SIG-M5 (cell line): Measurements from ENCODE around the gene GRIA4.
"Not testable (repeated sequence)": the region's sequence is repeated elsewhere in the genome, so short reads cannot be mapped to it uniquely, and the experiment has no call there.

Experiments
- DNase-seq: peaks from one replicate; lab custom pipeline; 2025; lab: John Stamatoyannopoulos, UW

The GRIA4 gene

GRCh38 chr11:105862736-105863367, 253.0 kb downstream of the GRIA4 start:
- DNase-seq, result no peak

GRCh38 chr11:105863523-105863922, 253.7 kb downstream of the GRIA4 start:
- DNase-seq, result no peak

GRCh38 chr11:105867742-105868141, 257.9 kb downstream of the GRIA4 start:
- no peak for DNase-seq

GRCh38 chr11:105868762-105869285, 259.0 kb downstream of the GRIA4 start:
- DNase-seq, result no peak

GRCh38 chr11:105870516-105871113, 260.7 kb downstream of the GRIA4 start:
- DNase-seq, result no peak

- no peak for DNase-seq
Measured at GRCh38 chr11:105878510-105878909, 268.6 kb downstream of the GRIA4 start.

GRCh38 chr11:105878927-105879326, 269.1 kb downstream of the GRIA4 start:
- DNase-seq, result not testable (repeated sequence)

- DNase-seq, result no peak
Measured at GRCh38 chr11:105881027-105881426, 271.2 kb downstream of the GRIA4 start.

GRCh38 chr11:105884436-105884835, 274.6 kb downstream of the GRIA4 start:
- DNase-seq, result no peak

- no peak for DNase-seq
Measured at GRCh38 chr11:105891685-105892084, 281.8 kb downstream of the GRIA4 start.

- DNase-seq, result no peak
Measured at GRCh38 chr11:105897161-105897560, 287.3 kb downstream of the GRIA4 start.

- no peak for DNase-seq
Measured at GRCh38 chr11:105899772-105900171, 289.9 kb downstream of the GRIA4 start.

- DNase-seq, result no peak
Measured at GRCh38 chr11:105900515-105901035, 290.7 kb downstream of the GRIA4 start.

- no peak for DNase-seq
Measured at GRCh38 chr11:105903113-105903512, 293.2 kb downstream of the GRIA4 start.

- DNase-seq, result no peak
Measured at GRCh38 chr11:105906517-105906916, 296.6 kb downstream of the GRIA4 start.

- no peak for DNase-seq
Measured at GRCh38 chr11:105907319-105907718, 297.4 kb downstream of the GRIA4 start.

GRCh38 chr11:105910095-105910715, 300.3 kb downstream of the GRIA4 start:
- no peak for DNase-seq

- no peak for DNase-seq
Measured at GRCh38 chr11:105911454-105911853, 301.6 kb downstream of the GRIA4 start.

- no peak for DNase-seq
Measured at GRCh38 chr11:105912666-105913065, 302.8 kb downstream of the GRIA4 start.

GRCh38 chr11:105915021-105915420, 305.1 kb downstream of the GRIA4 start:
- no peak for DNase-seq

GRCh38 chr11:105918039-105918438, 308.2 kb downstream of the GRIA4 start:
- no peak for DNase-seq

GRCh38 chr11:105918600-105918999, 308.7 kb downstream of the GRIA4 start:
- DNase-seq, result no peak

- DNase-seq, result no peak
Measured at GRCh38 chr11:105923252-105923651, 313.4 kb downstream of the GRIA4 start.
